ENCODE measurements around the gene RSPRY1.

Gene RSPRY1

GRCh38 chr16:57152096-57153093, 33.7 kb upstream of the RSPRY1 start:
- no peak for DNase-seq

DNA sequence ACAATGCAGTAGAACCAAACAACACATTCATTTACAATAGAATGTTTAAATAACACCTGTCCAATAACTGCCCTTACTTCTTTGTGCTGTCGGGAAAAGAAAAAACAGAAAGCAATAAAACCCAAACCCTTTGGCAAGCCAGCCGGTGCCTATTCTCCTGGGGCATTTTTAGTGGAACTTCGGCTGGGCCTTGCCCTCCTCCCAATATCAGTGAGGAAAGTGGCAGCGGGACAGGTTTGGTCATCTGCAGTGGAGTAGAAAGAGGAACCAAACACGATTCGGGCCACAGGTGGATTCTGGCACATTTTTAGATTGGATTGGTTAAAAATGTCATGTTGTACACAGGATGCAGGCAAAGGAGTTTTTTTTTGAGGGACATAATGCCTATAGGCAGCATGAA, 32.3 kb upstream of the RSPRY1 start:
- no peak for DNase-seq

- no peak for DNase-seq
Measured at GRCh38 chr16:57155702-57156350, 30.3 kb upstream of the RSPRY1 start.

- DNase-seq = no peak
Measured at GRCh38 chr16:57156351-57156703, 29.8 kb upstream of the RSPRY1 start.

DNA sequence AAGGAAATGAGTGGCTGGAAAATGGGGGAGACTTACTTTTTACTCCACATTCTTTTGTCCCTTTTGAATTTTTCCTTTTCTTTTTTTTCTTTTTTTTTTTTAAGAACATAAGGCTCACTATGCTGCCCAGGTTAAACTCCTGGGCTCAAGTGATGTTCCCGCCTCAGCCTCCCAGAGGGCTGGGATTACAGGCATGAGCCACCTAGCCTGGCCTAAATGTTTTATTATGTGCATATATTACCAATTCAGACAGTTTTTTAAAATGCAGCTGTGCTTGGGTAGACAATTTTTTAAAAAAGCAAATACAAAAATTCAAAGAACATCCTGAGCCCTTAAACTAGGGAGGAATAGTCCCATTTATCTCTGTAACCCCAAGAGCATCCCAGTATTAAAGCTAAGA, 28.6 kb upstream of the RSPRY1 start:
- no peak for DNase-seq

DNA sequence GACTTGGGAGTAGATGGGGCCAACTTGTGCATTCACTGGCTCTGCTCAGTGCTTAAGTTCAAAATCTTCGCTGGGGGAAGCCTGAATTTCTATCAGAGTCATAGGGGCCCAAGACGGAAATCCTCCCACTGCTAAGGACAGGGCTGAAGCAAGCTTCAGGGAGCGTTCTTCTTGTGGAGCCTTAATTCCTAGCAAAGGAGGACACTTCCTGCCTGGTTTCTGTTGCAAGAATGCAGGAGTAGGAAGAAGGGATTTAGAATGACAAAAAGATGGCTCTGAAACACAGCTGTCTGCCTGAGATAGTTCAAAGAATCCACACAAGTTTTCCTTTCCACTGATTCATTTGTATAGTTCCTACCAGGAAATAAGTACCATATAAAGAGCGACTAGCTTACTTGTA, 26.7 kb upstream of the RSPRY1 start:
- no peak for DNase-seq

GRCh38 chr16:57163842-57164241, 22.3 kb upstream of the RSPRY1 start:
- no peak for DNase-seq

GRCh38 chr16:57165483-57165882, 20.6 kb upstream of the RSPRY1 start:
- no peak for DNase-seq

GRCh38 chr16:57165938-57166337, 20.2 kb upstream of the RSPRY1 start:
- DNase-seq = no peak

- peak; percentile 31 to 38 for DNase-seq
Measured at GRCh38 chr16:57166451-57166850, 19.7 kb upstream of the RSPRY1 start.

- DNase-seq = peak; percentile 70 to 82
Measured at GRCh38 chr16:57166951-57167350, 19.2 kb upstream of the RSPRY1 start.

DNA sequence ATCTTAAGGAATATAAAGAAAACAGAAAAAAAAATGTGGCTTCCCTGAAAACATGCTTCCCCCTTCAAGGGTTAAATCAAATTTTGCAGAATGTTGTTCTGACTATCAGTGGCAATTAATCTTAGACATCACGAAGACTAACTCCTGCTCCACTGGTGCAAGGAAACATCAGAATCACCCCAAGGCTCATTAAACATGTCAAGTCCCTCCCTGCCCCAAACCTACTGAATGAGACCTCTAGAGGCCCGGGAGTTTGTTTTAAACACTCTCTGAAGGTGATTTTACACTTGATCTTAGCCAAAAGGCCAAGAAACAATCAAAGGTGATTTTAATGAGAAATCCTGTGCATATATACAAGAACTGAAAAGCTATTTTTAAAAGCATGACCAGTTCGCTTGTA, 18.6 kb upstream of the RSPRY1 start:
- no peak for DNase-seq

DNA sequence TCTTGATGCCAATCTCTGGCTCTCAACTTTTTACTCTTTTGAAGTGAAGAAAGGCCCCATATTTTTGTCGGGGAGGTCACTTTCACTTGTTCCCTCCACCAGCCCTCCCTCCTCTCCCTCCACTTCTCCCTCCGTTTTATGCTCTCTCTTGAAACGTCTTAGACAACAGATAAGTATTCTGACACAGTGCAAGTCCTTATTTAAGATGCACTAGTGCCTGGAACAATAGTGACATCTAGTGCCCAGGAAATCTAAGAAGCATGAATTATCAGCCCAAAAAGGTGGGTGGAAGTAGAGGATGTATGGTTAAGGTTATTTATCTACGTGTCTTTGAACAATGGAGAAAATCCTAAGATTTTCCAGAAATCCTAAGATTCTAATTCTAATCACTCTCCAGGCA, 18.2 kb upstream of the RSPRY1 start:
- DNase-seq = peak; percentile 71 to 79

GRCh38 chr16:57169327-57169726, 16.8 kb upstream of the RSPRY1 start:
- no peak for DNase-seq

DNA sequence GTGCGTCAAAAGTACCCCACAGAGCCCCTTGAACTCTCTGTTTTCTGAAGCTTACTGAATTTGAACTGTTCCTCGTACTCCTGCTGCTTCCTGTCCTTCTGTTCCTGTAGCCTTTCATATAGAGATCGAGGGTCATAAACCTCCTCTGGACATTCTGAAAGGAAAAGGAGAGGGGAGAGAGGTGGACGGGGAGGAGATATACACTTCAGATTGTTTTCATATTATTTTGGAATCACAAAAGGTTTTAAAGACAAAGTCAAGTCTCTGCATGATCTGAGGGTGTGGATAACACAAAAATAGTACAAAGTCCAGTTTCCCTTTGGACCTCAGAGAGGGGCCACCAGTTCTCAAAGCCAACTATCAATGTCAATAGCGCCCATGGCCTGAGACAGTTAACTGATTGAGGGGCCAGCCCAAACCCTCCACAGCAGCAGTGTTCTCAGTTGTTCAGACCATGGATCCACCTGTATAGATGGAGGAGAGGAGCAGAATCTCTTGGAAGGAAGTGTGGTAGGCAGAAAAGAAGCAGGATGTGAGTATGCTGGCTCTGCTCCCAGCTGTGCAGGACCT, 13.3 kb upstream of the RSPRY1 start:
- no peak for DNase-seq

DNA sequence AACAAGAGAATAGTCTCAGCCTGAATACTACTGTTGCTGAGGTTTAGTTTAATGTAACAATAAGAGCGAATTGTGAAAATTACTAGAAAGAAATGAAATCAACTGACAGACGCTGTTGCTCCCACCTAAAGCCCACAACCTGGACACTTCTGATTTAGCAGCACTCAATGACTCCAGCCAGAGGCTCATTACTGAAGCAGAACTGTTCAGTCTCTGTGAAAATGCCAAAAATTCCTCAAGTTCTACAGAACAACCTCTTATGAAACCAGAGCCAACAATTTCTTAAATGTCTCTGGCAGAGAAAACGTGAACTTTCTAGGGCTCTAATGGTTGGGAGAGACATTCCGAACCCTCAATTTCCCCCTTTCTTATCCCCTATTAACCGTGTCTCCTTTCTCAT, 10.2 kb upstream of the RSPRY1 start:
- no peak for DNase-seq

- DNase-seq = no peak
Measured at GRCh38 chr16:57178196-57178595, 7.9 kb upstream of the RSPRY1 start.

GRCh38 chr16:57178793-57179212, 7.3 kb upstream of the RSPRY1 start:
- DNase-seq = no peak

DNA sequence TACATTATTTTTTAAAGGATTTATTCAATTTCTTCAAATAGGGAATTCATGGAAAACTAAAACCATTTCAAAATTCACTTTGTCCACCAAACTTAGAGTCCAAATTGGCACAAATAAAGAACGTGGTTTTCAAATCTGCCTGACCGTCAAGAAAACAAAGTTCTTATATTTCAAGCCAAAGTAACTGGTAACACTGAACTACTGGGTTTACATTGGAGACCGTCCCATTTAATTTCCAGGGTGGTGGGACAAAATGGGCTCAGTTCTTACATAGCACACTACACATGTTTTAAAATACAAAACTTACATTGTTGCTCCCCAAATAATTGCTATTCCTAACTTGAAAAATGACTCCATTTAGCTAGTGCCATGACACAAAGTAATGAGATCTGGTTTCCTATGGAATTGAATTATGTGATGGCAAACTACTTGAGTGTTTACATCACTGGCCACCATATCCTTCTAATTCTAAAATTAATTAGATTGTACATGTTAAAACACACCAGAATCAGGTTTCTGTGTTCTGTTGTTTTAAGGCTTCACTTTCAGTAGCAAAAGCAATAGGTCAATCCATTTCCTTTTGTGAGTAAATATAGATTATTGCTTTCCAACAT, 6.8 kb upstream of the RSPRY1 start:
- DNase-seq = no peak

DNA sequence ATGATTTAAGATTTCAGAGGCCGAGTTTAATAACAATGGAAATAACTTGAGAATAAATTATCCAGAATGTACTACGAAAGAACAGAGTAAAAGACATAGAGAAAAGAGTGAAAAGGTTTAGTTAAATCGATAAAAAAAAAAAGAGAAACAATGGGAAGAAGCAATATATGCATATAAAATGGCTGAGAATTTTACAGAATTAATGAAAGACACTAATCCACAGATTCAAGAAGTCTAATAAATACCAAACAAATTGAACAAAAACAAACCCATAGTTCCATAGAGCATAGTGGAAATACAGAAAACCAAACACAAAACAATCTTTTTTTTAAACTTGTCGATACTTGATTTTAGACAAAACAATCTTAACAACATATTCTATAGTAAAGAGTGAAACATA, 2.0 kb upstream of the RSPRY1 start:
- no peak for DNase-seq

- DNase-seq = peak in 1 of 2 donors; percentile 31
Measured at GRCh38 chr16:57184887-57185445, 1.2 kb upstream of the RSPRY1 start.

DNA sequence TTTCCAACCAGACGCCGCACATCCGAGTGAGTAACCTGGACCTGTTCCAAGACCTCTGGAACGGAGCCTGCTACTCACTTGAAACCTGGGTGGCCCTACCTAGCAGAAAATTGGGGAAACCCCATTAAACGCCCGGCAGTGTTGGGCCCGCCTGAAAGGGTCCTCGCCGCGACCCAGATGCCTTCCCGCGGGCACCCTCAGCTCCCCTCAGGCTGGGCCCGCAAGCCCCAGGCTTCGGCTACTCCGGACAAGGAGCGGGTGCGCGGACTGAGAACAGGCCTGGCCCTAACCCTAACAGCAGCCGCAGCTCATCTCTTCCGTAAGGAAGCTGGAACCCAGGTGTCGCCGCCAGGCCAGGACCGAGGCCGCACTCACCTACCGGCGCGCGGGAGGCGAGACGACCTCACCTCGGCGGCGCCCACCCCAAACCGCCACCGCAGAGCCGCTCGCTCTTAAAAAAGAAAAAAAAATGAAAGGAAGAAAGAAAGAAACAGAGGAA, 634 bp upstream of the RSPRY1 start:
- peak in 1 of 2 donors; percentile 24 for DNase-seq
